ENCODE measurements around the gene STXBP2.

STXBP2 gene
- total RNA-seq, result 11.3 reads per million, percentile 34 among the genes with 10 or more reads in this experiment

- peak; percentile 90 for DNase-seq
Observed at GRCh38 chr19:7636691-7637373, at the start of gene STXBP2. TSS of gene STXBP2 (plus strand) at chr19:7637110. CDS start at chr19:7637150, 40 bp downstream.

GRCh38 chr19:7589822-7590221, 47.1 kb upstream of the STXBP2 start:
- no peak for DNase-seq

- no peak for DNase-seq
Observed at GRCh38 chr19:7590256-7590655, 46.7 kb upstream of the STXBP2 start.

- no peak for DNase-seq
Observed at GRCh38 chr19:7595466-7596133, 41.3 kb upstream of the STXBP2 start, which contains the start of gene CAMSAP3. TSS of gene CAMSAP3 (plus strand) at chr19:7595863. CDS start at chr19:7596003, 140 bp downstream.

- DNase-seq, result no peak
Observed at GRCh38 chr19:7596211-7596937, 40.5 kb upstream of the STXBP2 start.

- DNase-seq, result no peak
Observed at GRCh38 chr19:7597689-7598088, 39.2 kb upstream of the STXBP2 start.

GRCh38 chr19:7598180-7598579, 38.7 kb upstream of the STXBP2 start:
- no peak for DNase-seq

GRCh38 chr19:7600721-7601120, 36.2 kb upstream of the STXBP2 start:
- no peak for DNase-seq

- no peak for DNase-seq
Observed at GRCh38 chr19:7602240-7602934, 34.5 kb upstream of the STXBP2 start.

GRCh38 chr19:7602935-7603497, 33.9 kb upstream of the STXBP2 start:
- DNase-seq, result no peak

GRCh38 chr19:7603919-7604318, 33.0 kb upstream of the STXBP2 start:
- DNase-seq, result no peak

GRCh38 chr19:7605490-7606222, 31.3 kb upstream of the STXBP2 start:
- DNase-seq, result no peak

GRCh38 chr19:7606289-7606688, 30.6 kb upstream of the STXBP2 start:
- no peak for DNase-seq

- no peak for DNase-seq
Observed at GRCh38 chr19:7607212-7607873, 29.6 kb upstream of the STXBP2 start.

- no peak for DNase-seq
Observed at GRCh38 chr19:7607874-7608560, 28.9 kb upstream of the STXBP2 start.

GRCh38 chr19:7610491-7611240, 26.2 kb upstream of the STXBP2 start:
- no peak for DNase-seq

GRCh38 chr19:7611541-7612279, 25.2 kb upstream of the STXBP2 start:
- no peak for DNase-seq

- DNase-seq, result no peak
Observed at GRCh38 chr19:7612282-7613274, 24.3 kb upstream of the STXBP2 start.

Measured in effector CD4-positive, alpha-beta T cell (primary cell).